ENCODE measurements around the gene CYP26B1.

Gene CYP26B1

GRCh38 chr2:72139874-72140620, 7.6 kb downstream of the CYP26B1 start:
- no peak for DNase-seq

GRCh38 chr2:72139471-72139873, 8.2 kb downstream of the CYP26B1 start:
- no peak for DNase-seq

GRCh38 chr2:72138921-72139381, 8.7 kb downstream of the CYP26B1 start:
- DNase-seq = no peak

GRCh38 chr2:72138011-72138881, 9.4 kb downstream of the CYP26B1 start:
- DNase-seq = no peak

- DNase-seq = peak; percentile 19 to 42
These were observed 10.1 kb downstream of the CYP26B1 start for GRCh38 chr2:72137498-72138010.

- no peak for DNase-seq
These were observed 10.6 kb downstream of the CYP26B1 start for GRCh38 chr2:72136933-72137497.

- DNase-seq = no peak
These were observed 11.3 kb downstream of the CYP26B1 start for GRCh38 chr2:72136331-72136730.

- no peak for DNase-seq
These were observed 11.7 kb downstream of the CYP26B1 start for GRCh38 chr2:72135921-72136320.

GRCh38 chr2:72134997-72135800, 12.5 kb downstream of the CYP26B1 start:
- no peak for DNase-seq

GRCh38 chr2:72134408-72134996, 13.2 kb downstream of the CYP26B1 start:
- no peak for DNase-seq

- DNase-seq = no peak
These were observed 13.8 kb downstream of the CYP26B1 start for GRCh38 chr2:72133721-72134407.

GRCh38 chr2:72132981-72133720, 14.5 kb downstream of the CYP26B1 start:
- DNase-seq = no peak

GRCh38 chr2:72131916-72132841, 15.5 kb downstream of the CYP26B1 start:
- DNase-seq = no peak

- no peak for DNase-seq
These were observed 16.2 kb downstream of the CYP26B1 start for GRCh38 chr2:72131371-72131891.

- DNase-seq = no peak
These were observed 16.9 kb downstream of the CYP26B1 start for GRCh38 chr2:72130659-72131360.

GRCh38 chr2:72129681-72130340, 17.9 kb downstream of the CYP26B1 start:
- DNase-seq = no peak

- no peak for DNase-seq
These were observed 18.8 kb downstream of the CYP26B1 start for GRCh38 chr2:72128843-72129227.

All from CD4-positive, alpha-beta T cell treated with Interleukin-1 beta for 1 hour (primary cell).